ENCODE results near the gene YAF2. TPM values are rescaled to one million over a fixed set of nuclear protein-coding genes. Genes with fewer than 3 reads are reported as not detected.

The YAF2 gene
- total RNA-seq, 1 experiment from 2014 or later, result 15.0 TPM

GRCh38 chr12:42124764-42125387 is 113.2 kb downstream of the YAF2 start:
- no peak overlapping the region for H2AFZ ChIP-seq (ENCODE audit: low read depth, low read length, poor library complexity, severe bottlenecking)
- H3K36me3 ChIP-seq (ENCODE audit: control insufficient read depth in 1 of 2, insufficient read depth in 2 of 2, low read length in 2 of 2), result no peaks in the 10 kb centered on the region
- 0 out of 2 replicates have a peak, but pooled peaks cover 1% of the 10 kb centered on the region for H4K20me1 ChIP-seq (ENCODE audit: insufficient read depth)
- POLR2A ChIA-PET, result no interaction called here
- H3K9ac ChIP-seq (ENCODE audit: low read length), result no peak overlapping the region
- RAD21 ChIA-PET (ENCODE audit: low non-redundant PET in 1 of 2, low total read pairs in 2 of 2, uncharacterized antibody in 2 of 2, unreplicated experiment in 2 of 2), result no interaction called here
- no peak for DNase-seq (ENCODE audit: low read depth, low spot score)
- no TSS peak for BruUV-seq (replicated peaks)
- CTCF ChIA-PET, result interaction anchor here (1.1 kb wide), 1 partner anchor 247 kb away, joined by 4 read pairs; no protein-coding TSS in a partner anchor
- no peaks in the 10 kb centered on the region for H3K9me2 ChIP-seq (ENCODE audit: insufficient read depth)
- intact Hi-C loops (cut with micrococcal nuclease), result no loop called here
- no peaks in the 10 kb centered on the region for H3K4me1 ChIP-seq (ENCODE audit: control insufficient read depth in 1 of 2, insufficient read depth in 2 of 2, low read length in 2 of 2)
- ATAC-seq, result no peak
- no peaks in the 10 kb centered on the region for H3K9me3 ChIP-seq (ENCODE audit: control insufficient read depth in 1 of 2, insufficient read depth in 1 of 2, low read depth in 1 of 2, low read length in 2 of 2)
- H3K79me2 ChIP-seq (ENCODE audit: insufficient read depth, low read length), result peaks cover 81% of the 10 kb centered on the region
- H3K27ac ChIP-seq (ENCODE audit: low read depth, low read length), result no peak overlapping the region
- H3K27me3 ChIP-seq (ENCODE audit: insufficient read depth, low read length), result no peaks in the 10 kb centered on the region
- no peak overlapping the region for H3K4me2 ChIP-seq (ENCODE audit: low read length)
- no peak overlapping the region for H3K4me3 ChIP-seq (replicated peaks in 1 of 2; ENCODE audit: low read depth in 1 of 2, low read length in 2 of 2)
- no peak for TF ChIP-seq REST (IDR thresholded peaks at IDR 0.05; ENCODE audit: low read depth)
- TF ChIP-seq POLR2A (IDR thresholded peaks at IDR 0.05; ENCODE audit: borderline replicate concordance, extremely low read depth, insufficient read depth, insufficient read length), result no peak
- TF ChIP-seq EZH2phosphoT487 (IDR thresholded peaks at IDR 0.05; ENCODE audit: borderline replicate concordance), result no peak
- no peak for TF ChIP-seq ZFX (IDR thresholded peaks at IDR 0.05)
- TF ChIP-seq FOSL1 (IDR thresholded peaks at IDR 0.05; ENCODE audit: low read depth), result no peak
- TF ChIP-seq ATF3 (IDR thresholded peaks at IDR 0.05), result no peak
- TF ChIP-seq SRF (IDR thresholded peaks at IDR 0.05; ENCODE audit: low read depth), result no peak
- TF ChIP-seq ZNF274 (IDR thresholded peaks at IDR 0.05; ENCODE audit: low read depth, low read length), result no peak
